Measurements from ENCODE around the gene PCARE.

PCARE gene

GRCh38 chr2:29061616-29062015, 12.7 kb downstream of the PCARE start:
- no peak for DNase-seq

DNA sequence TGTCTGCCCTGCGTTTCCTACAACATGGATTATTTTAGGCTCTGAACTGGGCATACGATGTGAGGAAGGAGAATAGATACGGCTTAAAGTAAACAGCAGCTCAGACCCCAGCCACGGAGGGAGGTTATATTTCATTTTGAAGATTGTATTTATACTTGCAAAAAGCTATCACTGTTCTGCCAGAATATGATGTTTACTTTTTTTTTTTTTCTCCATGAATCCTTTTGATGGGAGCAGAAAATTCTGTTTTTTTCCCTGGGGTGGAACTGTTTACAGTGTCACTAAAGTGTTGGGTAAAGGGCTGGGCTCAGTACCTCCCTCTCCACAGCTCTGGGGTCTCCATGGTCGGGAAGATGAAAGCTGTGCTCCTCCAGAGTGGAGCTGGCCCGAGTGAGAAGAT, 13.1 kb downstream of the PCARE start:
- DNase-seq = no peak

DNA sequence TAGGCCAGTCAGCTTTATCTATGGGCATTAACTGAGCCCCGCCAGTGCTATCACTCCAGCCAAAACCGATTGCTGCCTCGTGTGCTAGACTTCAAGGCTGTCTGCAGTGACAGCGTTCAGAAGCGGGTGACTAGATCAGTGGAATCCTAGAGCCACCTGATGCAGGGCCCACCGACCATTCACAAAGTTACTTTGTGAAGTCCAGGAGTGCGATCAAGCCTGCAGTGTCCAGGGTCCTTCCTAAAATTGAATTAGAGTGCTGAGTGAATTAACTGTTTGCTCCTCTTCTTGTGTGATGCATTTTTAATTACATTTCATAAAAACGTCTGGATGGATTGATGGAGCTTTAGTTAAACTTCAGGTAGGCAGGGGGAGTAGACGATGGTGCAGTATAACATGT, 13.9 kb downstream of the PCARE start:
- DNase-seq = no peak

GRCh38 chr2:29059624-29060023, 14.7 kb downstream of the PCARE start:
- no peak for DNase-seq

- DNase-seq = no peak
These were observed 17.3 kb downstream of the PCARE start for GRCh38 chr2:29057006-29057405.

DNA sequence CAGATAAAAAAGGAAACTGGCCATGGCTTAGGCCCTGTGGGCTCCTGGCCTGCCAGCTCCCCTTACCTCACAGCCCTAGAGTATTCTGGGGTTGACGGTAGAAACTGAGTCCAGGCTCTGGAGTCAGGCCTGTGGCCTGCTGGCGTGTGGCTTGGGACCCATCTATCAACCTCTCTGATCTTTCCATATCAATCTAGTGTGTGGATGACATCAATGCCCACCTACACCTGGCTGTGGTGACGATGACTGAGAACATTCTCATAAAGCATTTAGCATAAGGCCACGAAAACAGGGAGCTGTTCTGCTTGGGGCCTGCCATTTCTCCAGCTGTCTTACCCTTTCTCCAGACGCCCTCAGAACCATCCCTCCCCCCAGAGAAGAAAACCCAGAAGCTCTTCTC, 17.9 kb downstream of the PCARE start:
- DNase-seq = peak in 1 of 2 experiments; percentile 7

DNA sequence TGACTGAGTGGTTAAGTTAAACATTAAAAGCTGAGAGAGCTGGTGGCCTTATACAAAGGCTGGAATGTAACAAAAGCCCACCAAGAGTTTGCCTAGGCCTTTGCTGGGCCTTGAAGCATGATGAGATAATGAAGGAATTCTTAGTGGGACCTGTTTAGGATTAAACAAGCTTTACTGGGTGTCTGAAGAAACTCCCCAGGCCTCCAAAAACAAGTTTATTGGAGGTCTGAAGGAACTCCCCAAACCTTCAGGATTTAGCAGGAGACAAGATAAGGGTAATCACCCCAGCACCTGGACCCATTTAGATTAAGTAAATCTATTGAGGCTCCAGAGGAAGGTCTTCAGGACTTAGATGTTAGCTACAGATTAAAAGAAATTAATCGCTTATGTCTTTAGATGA, 18.7 kb downstream of the PCARE start:
- DNase-seq = no peak

GRCh38 chr2:29054430-29054829, 19.9 kb downstream of the PCARE start:
- no peak for DNase-seq

GRCh38 chr2:29053670-29054400, 20.5 kb downstream of the PCARE start:
- DNase-seq = no peak

DNA sequence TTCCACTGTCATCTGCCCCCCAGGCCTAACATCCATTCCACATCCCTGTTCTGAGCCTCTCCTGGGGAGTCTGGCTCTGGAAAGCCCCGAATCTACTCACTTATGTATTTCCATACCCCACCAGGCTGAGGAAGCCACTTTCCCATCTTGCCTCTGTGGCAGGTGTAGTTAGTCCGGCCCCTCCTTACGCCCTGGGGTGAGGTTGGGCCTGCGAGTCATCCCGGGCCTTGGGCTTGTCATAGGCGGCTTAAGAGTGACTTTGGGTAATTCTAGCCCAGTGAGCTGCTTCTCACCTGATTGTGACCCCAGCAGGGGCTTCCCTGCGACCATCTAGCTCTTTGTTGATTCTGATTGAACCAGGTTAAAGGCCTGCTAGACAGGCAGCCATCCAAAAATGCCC, 21.1 kb downstream of the PCARE start:
- no peak for DNase-seq

GRCh38 chr2:29052807-29053206, 21.5 kb downstream of the PCARE start:
- no peak for DNase-seq

- no peak for DNase-seq
These were observed 22.6 kb downstream of the PCARE start for GRCh38 chr2:29051730-29052129.

DNA sequence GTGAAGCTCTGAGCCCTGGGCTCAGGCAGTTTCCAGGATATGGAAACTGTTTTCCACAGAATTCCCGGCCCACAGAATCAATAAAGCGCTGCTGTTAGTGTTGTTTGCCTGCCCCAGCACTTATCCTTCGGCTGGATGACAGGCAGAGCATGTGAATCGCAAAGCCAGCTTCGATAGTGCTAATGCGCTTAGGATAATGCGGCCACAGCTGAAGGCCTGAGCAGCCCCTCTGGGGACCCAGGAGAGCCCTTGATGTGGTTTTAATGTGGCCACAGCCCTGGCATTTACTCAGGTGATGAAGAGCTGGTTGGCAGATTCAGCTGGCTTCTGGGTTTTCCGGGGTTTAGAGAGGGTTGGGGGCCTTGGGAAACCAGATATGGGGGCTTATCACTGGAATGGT, 23.7 kb downstream of the PCARE start:
- no peak for DNase-seq

- no peak for DNase-seq
These were observed 27.1 kb downstream of the PCARE start for GRCh38 chr2:29047083-29047845.

DNA sequence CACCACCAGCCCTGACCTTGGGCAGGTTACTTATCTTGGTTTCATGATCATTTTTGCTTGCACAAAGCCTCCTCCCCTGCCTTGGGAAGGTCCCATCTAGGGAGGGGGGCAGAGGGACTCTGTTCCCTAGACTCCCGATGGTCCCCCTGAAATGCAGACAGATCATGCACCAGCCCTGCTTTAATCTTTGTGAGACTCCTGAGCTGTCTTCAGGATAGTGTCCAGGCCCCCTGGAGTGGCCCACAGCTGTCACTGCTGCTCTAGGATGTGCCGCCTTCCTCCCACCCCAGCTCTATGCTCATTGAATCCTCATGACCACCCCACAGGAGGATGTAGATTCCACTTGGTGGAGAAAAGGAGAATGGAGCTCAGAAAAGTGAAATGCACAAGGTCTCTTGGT, 28.0 kb downstream of the PCARE start:
- DNase-seq = no peak

GRCh38 chr2:29044459-29044858, 29.9 kb downstream of the PCARE start:
- no peak for DNase-seq

GRCh38 chr2:29042561-29043075, 31.7 kb downstream of the PCARE start:
- no peak for DNase-seq

GRCh38 chr2:29041161-29041660, 33.1 kb downstream of the PCARE start:
- DNase-seq = no peak

- DNase-seq = no peak
These were observed 33.8 kb downstream of the PCARE start for GRCh38 chr2:29040552-29040951.

DNA sequence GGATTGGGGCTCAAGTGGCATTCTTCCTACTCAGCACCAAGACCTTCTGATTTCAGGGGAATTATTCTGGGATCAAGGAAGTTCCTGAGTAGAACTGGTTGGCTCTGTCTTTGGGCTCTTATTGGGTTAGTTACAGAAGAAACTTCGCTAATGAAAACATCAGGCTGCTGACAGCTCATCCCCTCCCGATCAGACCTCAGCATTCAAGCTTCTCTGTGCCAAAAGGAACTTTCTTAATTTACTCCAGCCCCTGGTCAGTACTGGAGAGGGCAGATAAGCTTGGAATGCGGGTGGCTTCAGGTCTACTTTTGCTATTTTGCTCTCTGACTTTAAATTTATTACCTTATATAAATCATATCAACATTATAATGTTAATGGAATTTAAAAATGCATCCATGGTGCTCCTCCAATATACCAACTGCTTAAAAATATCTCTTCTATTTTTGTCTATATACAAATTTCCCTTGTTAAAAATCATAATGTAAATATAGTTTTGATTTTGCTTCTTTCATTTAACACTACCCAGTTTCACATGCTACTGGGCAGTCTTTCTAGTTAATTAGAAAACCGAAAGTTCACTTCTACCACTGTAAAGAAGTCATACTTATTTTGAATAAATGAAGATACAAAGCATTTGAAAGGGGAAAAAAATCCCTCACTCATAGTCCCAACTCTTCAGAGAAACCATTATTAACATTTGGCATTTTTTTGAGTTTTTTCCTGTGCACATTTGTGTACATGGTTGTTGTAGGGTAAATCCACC, 34.4 kb downstream of the PCARE start:
- no peak for DNase-seq

GRCh38 chr2:29035016-29035745, 39.1 kb downstream of the PCARE start:
- DNase-seq = no peak

GRCh38 chr2:29033656-29034055, 40.7 kb downstream of the PCARE start:
- no peak for DNase-seq

GRCh38 chr2:29033172-29033571, 41.2 kb downstream of the PCARE start:
- DNase-seq = no peak
